ENCODE results near the gene PHF2. TPM values are rescaled to one million over a fixed set of nuclear protein-coding genes. Genes with fewer than 3 reads are reported as not detected.

Gene PHF2
- total and polyA plus RNA-seq, 9 of the 15 experiments (the other 6 are each of a cell fraction or from before 2014, with no cell fraction given), result 0.37 to 14.4 (median 8.1) TPM

DNA sequence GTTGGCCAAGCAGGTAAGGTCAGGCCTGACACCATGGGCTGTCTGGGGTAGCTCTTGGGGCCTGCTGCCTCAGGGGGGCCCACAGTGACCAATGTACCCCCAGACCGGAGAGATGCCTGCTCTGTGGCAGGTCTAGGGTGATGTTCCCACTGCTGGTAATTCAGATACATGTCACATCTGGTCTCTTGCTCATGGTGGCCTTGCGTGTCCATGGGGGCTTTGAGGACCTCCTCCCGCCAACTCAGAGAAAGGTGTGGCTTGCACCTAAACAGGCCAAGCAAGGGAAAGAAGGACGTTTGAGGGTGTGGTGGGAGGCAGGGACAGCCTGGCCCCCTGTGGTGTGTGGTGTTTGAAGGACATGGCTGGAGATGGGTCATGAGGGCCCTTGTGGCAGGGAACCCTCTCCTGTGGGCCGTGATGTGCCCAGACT, 75.2 kb downstream of the PHF2 start:
- H3K4me2 ChIP-seq (ENCODE audit: insufficient read depth, low read length), result no peak overlapping the region
- ChIA-PET POLR2A (no interaction called here), CTCF (ENCODE audit: low intra/inter-chr PET ratio) (no interaction called here)
- H3K36me3 ChIP-seq (ENCODE audit: control insufficient read depth, insufficient read depth, low read length), result peaks cover 24% of the 10 kb centered on the region
- no TSS peak for BruUV-seq (replicated peaks)
- FAIRE-seq (no peak), ATAC-seq (no peak), DNase-seq (ENCODE audit: extremely low read depth in 1 of 4, low spot score in 3 of 4) (no peak)
- H3K4me1 ChIP-seq (replicated peaks in 1 of 2; ENCODE audit: control insufficient read depth in 2 of 2, insufficient read depth in 2 of 2, low read length in 2 of 2), result peaks cover 0 to 4% of the 10 kb centered on the region in 2 experiments; a peak in 2 of 5 replicates
- H3K9me3 ChIP-seq (replicated peaks; ENCODE audit: control insufficient read depth, insufficient read depth, low read depth, low read length), result no peaks in the 10 kb centered on the region; the same call in 1 of the 2 replicates
- H3K9ac ChIP-seq (ENCODE audit: insufficient read depth in 1 of 2, low read depth in 2 of 2, low read length in 2 of 2), result peak overlapping the region in 1 of 2 experiments; percentile 9; a peak in 1 of 4 replicates
- H3K27ac ChIP-seq (ENCODE audit: extremely low read depth, low read depth, low read length), result no peak overlapping the region
- intact Hi-C loops (cut with micrococcal nuclease), result no loop called here
- H3K27me3 ChIP-seq (ENCODE audit: control insufficient read depth in 2 of 2, insufficient read depth in 2 of 2, low read length in 2 of 2), result no peaks in the 10 kb centered on the region
- in situ Hi-C loops (cut with MboI), result no loop called here
- 73% methylated on average over 5 of the region's 5 CpGs for WGBS (ENCODE audit: insufficient coverage, low coverage, missing lambda C conversion rate)
- H3K79me2 ChIP-seq (ENCODE audit: control insufficient read depth, insufficient read depth, low read length), result no peaks in the 10 kb centered on the region
- no peak overlapping the region for H3K4me3 ChIP-seq
- no peaks in the 10 kb centered on the region for H4K20me1 ChIP-seq (replicated peaks; ENCODE audit: control insufficient read depth, insufficient read depth, low read length)
- H2AFZ ChIP-seq (ENCODE audit: low read depth, low read length), result no peak overlapping the region
- no peaks in the 10 kb centered on the region for H3K9me1 ChIP-seq (ENCODE audit: control insufficient read depth, insufficient read depth, low read length)
- TF ChIP-seq, protein P1, sequence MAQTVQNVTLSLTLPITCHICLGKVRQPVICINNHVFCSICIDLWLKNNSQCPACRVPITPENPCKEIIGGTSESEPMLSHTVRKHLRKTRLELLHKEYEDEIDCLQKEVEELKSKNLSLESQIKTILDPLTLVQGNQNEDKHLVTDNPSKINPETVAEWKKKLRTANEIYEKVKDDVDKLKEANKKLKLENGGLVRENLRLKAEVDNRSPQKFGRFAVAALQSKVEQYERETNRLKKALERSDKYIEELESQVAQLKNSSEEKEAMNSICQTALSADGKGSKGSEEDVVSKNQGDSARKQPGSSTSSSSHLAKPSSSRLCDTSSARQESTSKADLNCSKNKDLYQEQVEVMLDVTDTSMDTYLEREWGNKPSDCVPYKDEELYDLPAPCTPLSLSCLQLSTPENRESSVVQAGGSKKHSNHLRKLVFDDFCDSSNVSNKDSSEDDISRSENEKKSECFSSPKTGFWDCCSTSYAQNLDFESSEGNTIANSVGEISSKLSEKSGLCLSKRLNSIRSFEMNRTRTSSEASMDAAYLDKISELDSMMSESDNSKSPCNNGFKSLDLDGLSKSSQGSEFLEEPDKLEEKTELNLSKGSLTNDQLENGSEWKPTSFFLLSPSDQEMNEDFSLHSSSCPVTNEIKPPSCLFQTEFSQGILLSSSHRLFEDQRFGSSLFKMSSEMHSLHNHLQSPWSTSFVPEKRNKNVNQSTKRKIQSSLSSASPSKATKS (CRISPR knock-in tag; IDR thresholded peaks at IDR 0.05), result no peak
- TF ChIP-seq TCF7 (IDR thresholded peaks at IDR 0.05; ENCODE audit: borderline replicate concordance), result no peak
- no peak for TF ChIP-seq RHOXF2B (CRISPR knock-in tag; conservative IDR thresholded peaks at IDR 0.05)
- TF ChIP-seq SMAD2 (IDR thresholded peaks at IDR 0.05; ENCODE audit: low read depth, low read length), result no peak
- TF ChIP-seq, protein P2, sequence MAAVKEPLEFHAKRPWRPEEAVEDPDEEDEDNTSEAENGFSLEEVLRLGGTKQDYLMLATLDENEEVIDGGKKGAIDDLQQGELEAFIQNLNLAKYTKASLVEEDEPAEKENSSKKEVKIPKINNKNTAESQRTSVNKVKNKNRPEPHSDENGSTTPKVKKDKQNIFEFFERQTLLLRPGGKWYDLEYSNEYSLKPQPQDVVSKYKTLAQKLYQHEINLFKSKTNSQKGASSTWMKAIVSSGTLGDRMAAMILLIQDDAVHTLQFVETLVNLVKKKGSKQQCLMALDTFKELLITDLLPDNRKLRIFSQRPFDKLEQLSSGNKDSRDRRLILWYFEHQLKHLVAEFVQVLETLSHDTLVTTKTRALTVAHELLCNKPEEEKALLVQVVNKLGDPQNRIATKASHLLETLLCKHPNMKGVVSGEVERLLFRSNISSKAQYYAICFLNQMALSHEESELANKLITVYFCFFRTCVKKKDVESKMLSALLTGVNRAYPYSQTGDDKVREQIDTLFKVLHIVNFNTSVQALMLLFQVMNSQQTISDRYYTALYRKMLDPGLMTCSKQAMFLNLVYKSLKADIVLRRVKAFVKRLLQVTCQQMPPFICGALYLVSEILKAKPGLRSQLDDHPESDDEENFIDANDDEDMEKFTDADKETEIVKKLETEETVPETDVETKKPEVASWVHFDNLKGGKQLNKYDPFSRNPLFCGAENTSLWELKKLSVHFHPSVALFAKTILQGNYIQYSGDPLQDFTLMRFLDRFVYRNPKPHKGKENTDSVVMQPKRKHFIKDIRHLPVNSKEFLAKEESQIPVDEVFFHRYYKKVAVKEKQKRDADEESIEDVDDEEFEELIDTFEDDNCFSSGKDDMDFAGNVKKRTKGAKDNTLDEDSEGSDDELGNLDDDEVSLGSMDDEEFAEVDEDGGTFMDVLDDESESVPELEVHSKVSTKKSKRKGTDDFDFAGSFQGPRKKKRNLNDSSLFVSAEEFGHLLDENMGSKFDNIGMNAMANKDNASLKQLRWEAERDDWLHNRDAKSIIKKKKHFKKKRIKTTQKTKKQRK (IDR thresholded peaks at IDR 0.05; ENCODE audit: borderline replicate concordance, low read depth, low read length), result no peak
- no peak for TF ChIP-seq SMARCB1 (IDR thresholded peaks at IDR 0.05; ENCODE audit: insufficient read length, low read depth)
- TF ChIP-seq KLF13 (tag; IDR thresholded peaks at IDR 0.05; ENCODE audit: borderline replicate concordance, low read depth), result no peak
- no peak for TF ChIP-seq RREB1 (CRISPR knock-in tag; IDR thresholded peaks at IDR 0.05)
